Measurements from ENCODE around the gene AGBL4.

Gene AGBL4

DNA sequence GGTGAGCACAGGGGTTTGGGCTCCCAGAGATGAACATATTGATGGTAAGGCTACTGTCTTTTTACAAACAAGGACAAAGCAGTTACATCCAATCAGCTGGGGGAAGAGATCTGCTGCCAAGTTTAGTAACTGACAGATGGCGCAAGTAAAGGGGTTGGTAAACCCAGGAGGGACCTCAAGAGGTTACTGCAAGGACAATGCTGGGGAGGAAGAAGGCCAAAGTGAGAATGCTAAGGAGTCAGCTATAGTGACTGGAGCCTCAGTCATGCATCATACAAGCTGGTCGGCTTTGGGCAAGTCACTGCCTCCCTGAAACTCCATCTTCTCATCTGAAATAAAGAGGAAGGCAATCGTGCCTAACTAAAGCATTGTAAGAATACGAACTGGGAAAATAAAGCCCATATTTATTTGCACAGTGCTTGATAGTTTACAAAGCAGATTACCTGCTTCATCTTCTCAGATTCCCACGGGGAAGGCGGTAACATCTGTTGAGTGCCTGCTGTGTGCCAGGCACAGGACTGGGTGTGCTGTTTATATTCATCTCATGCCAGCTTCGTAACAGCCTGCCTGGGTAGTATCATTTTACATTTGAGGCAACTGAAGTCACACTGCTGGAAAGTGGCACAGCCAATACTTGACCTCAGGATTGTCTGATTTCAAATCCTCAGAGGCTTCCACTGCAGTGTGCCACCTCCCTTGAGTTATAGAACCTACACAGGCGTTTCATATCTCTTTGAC lies 1361.9 kb downstream of the AGBL4 start:
- H3K4me3 ChIP-seq (ENCODE audit: low read length) = no peak overlapping the region
- TF ChIP-seq, protein P1, sequence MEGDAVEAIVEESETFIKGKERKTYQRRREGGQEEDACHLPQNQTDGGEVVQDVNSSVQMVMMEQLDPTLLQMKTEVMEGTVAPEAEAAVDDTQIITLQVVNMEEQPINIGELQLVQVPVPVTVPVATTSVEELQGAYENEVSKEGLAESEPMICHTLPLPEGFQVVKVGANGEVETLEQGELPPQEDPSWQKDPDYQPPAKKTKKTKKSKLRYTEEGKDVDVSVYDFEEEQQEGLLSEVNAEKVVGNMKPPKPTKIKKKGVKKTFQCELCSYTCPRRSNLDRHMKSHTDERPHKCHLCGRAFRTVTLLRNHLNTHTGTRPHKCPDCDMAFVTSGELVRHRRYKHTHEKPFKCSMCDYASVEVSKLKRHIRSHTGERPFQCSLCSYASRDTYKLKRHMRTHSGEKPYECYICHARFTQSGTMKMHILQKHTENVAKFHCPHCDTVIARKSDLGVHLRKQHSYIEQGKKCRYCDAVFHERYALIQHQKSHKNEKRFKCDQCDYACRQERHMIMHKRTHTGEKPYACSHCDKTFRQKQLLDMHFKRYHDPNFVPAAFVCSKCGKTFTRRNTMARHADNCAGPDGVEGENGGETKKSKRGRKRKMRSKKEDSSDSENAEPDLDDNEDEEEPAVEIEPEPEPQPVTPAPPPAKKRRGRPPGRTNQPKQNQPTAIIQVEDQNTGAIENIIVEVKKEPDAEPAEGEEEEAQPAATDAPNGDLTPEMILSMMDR (conservative IDR thresholded peaks at IDR 0.05; ENCODE audit: low read length) = no peak
- no peak for DNase-seq (ENCODE audit: low read depth)

DNA sequence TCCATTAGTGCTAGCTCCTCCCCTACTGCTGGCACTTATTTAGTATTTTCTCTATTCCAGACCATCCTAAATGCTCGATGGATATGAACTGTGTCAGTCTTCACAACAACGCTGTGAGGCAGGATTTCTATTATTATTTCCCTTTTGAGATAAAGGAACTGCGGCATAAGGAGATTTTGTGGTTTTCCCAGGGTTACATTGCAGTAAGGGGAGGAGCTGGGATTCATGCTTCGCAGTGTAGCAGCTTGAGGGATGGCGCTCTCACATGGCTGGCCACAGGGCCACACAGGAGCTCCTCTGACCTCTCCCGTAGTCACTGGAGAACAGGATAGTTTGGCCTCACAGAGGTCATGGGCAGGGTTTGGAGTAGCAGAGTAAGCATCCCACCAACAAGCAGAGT lies 1364.0 kb downstream of the AGBL4 start:
- H3K4me3 ChIP-seq (ENCODE audit: low read length) = no peak overlapping the region
- TF ChIP-seq, protein P1 (conservative IDR thresholded peaks at IDR 0.05; ENCODE audit: low read length) = no peak

DNA sequence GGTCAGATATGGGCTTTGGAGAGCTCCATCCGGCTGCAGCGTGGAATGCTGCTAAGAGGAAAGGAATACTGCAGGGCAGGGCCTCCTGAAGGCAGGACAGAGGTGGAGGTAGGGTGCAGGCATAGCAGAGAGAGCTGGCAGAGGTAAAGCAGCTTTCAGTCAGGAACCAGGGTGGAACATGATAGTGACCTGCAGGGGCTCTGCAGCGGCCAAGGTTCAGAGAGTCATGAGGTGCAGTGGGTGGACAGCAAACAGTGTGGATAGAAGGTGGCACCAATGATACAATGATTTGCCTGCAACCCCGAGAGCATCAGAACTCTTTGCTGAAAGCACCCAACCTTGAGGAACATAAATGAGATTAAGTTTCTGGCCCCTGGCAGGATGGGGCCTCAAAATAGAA lies 1366.3 kb downstream of the AGBL4 start:
- H3K4me3 ChIP-seq (ENCODE audit: low read length) = no peak overlapping the region
- no peak for DNase-seq (ENCODE audit: low read depth)
- TF ChIP-seq, protein P1 (conservative IDR thresholded peaks at IDR 0.05; ENCODE audit: low read length) = no peak

More for the DNA sequence above, 1364.0 kb downstream of the AGBL4 start:
- DNase-seq (ENCODE audit: low read depth) = no peak

DNA sequence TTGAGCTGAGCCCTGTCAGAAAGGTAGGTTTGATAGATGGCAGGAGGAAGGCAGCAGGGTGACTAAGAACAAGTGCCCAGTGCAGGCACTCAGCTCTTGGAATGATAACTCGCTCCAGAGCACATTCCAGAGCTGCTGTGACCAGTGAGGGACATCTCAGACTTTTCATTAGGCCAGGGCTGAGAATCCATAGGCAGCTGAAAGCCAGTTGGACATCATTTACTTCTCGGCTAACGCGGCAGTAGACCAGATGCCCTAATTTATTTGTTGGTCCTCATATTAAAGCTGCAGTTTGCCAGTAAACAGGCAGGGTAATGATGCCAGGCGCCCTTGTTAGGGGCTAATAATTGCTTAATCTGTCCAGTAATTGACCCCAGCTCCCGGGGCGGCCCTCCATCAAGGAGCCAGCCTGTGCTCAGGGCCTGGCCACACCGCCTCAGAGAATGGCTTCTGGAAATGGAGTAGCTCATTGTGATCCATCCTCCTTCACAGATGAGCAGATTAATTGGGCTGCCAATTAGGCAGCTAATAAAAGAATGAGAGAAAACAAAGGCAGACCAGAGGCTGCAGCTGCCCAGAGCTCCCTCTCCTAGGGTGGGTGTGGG lies 1369.0 kb downstream of the AGBL4 start:
- TF ChIP-seq, protein P1 (conservative IDR thresholded peaks at IDR 0.05; ENCODE audit: low read length) = no peak
- no peak for DNase-seq (ENCODE audit: low read depth)

DNA sequence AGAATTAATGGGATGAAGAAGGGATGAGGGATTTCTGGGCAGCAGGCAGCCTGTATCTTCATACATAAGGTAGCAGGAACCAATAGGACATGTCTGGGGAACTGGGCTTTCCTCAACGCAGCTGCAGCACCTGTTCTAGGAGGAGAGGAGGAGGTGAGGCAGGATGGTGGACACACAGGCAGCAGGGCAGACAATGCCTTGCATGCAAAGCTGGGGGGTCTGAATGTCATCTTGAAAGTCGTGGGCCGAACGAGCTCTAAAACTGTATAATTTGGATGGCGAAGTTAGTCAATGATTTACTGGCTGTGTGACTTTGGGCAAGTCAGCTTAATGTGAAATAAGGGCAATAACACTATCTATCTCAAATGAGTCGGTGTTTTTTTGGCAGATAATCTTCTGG lies 1371.4 kb downstream of the AGBL4 start:
- H3K4me3 ChIP-seq (ENCODE audit: low read length) = no peak overlapping the region
- no peak for DNase-seq (ENCODE audit: low read depth)
- TF ChIP-seq, protein P1 (conservative IDR thresholded peaks at IDR 0.05; ENCODE audit: low read length) = no peak

More for the DNA sequence above, 1369.0 kb downstream of the AGBL4 start:
- no peak overlapping the region for H3K4me3 ChIP-seq (ENCODE audit: low read length)

DNA sequence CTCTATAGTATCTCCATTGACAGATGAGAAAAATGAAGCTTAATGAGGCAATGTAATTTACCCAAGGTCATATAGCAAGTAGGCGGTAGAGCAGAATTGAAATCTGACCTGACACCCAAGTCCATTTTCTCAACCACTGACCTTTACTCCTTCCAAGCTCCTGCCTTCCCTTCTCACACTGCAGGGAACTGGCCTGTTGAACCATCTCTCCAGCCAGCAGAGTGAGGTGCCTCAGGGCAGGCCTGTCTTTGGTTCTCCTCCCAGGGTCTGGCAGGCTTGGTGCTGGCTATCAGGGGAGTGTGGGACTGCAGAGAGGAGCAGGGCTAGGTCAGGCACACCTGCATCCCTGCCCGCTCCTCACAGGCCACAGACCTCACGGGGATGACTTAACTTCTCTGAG lies 1373.9 kb downstream of the AGBL4 start:
- no peak for DNase-seq (ENCODE audit: low read depth)
- H3K4me3 ChIP-seq (ENCODE audit: low read length) = no peak overlapping the region
- TF ChIP-seq, protein P1 (conservative IDR thresholded peaks at IDR 0.05; ENCODE audit: low read length) = no peak

DNA sequence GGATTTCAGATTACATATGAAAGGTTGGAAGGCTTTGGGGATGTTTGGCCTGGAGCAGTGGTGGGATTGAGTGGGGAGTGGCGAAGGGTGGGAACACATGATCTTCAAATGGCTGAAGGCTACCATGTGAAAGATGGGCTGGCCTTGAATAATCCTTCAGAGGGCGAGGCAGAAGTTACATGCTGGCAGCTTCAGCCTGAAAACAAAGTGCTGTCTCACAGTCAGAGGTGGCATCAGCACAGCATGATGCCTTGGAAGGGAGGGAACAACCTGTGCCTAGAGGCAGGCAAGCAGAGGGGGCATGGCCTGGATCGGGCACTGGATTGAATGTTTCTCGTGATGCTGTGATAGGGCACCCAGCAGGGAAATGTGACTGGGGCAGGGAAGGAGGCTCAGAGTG lies 1377.9 kb downstream of the AGBL4 start:
- TF ChIP-seq, protein P1 (conservative IDR thresholded peaks at IDR 0.05; ENCODE audit: low read length) = no peak
- H3K4me3 ChIP-seq (ENCODE audit: low read length) = no peak overlapping the region
- no peak for DNase-seq (ENCODE audit: low read depth)
